HepG2 (cell line): ENCODE measurements around the gene AKAP6. TPM values are rescaled to one million over a fixed set of nuclear protein-coding genes. Genes with fewer than 3 reads are reported as not detected.

Source experiments
- FOSL1 ChIP-seq: sonication (generic); formaldehyde crosslinking; IDR thresholded peaks from 2 replicates; pipeline ENCODE4 v1.9.0; 2021; ENCODE audit warnings: missing genetic modification reagents, borderline replicate concordance
- HOXA3 ChIP-seq: sonication (generic); formaldehyde crosslinking; IDR thresholded peaks from 2 replicates; pipeline ENCODE4 v1.5.0; 2020; ENCODE audit warnings: missing genetic modification reagents
- JARID2 ChIP-seq: sonication (generic); formaldehyde crosslinking; IDR thresholded peaks from 2 replicates; pipeline ENCODE4 v1.8.1; 2023; ENCODE audit warnings: missing genetic modification reagents, inconsistent platforms; ENCODE audit not compliant: insufficient replicate concordance
- JDP2 ChIP-seq: sonication (generic); formaldehyde crosslinking; IDR thresholded peaks from 2 replicates; pipeline ENCODE4 v1.8.1; 2022; ENCODE audit warnings: missing genetic modification reagents, borderline replicate concordance
- KLF12 ChIP-seq: sonication (generic); formaldehyde crosslinking; IDR thresholded peaks from 2 replicates; pipeline ENCODE4 v1.4.0; 2020; ENCODE audit warnings: missing genetic modification reagents, borderline replicate concordance
- MIXL1 ChIP-seq: IDR thresholded peaks from 2 replicates; pipeline ENCODE4 v1.6.1; 2016
- NR1H2 ChIP-seq: sonication (generic); formaldehyde crosslinking; IDR thresholded peaks from 2 replicates; pipeline ENCODE4 v1.8.1; 2022; ENCODE audit warnings: low read depth, missing genetic modification reagents, borderline replicate concordance
- TEAD3 ChIP-seq: optimal IDR thresholded peaks from 2 replicates; pipeline ENCODE3; 2016; ENCODE audit warnings: borderline replicate concordance
- TOPORS ChIP-seq: sonication (generic); formaldehyde crosslinking; IDR thresholded peaks from 2 replicates; pipeline ENCODE4 v1.8.0; 2023; ENCODE audit warnings: mild to moderate bottlenecking, missing genetic modification reagents
- U2AF1 ChIP-seq: fragments of 200-400 bp; formaldehyde crosslinking; optimal IDR thresholded peaks from 2 replicates; pipeline ENCODE3; 2017; ENCODE audit warnings: mild to moderate bottlenecking, low read depth, low read length
- ZBTB40 ChIP-seq, 2 experiments: fragments of 450-650 bp in 1 of 2; sonication (generic) in 1 of 2; formaldehyde crosslinking in 1 of 2; IDR thresholded peaks; 2 replicates each; pipeline versions ENCODE4 v1.6.1 to v1.8.0; 2016 to 2022; ENCODE audit warnings: antibody characterized with exemption in 1 of 2, mild to moderate bottlenecking in 1 of 2, missing genetic modification reagents in 1 of 2
- ZNF10 ChIP-seq: sonication (generic); formaldehyde crosslinking; IDR thresholded peaks from 2 replicates; pipeline ENCODE4 v1.4.0; 2020; ENCODE audit warnings: mild to moderate bottlenecking, low read depth, missing genetic modification reagents, borderline replicate concordance
- ZNF768 ChIP-seq: sonication (generic); formaldehyde crosslinking; IDR thresholded peaks from 2 replicates; pipeline ENCODE4 v1.4.0; 2020; ENCODE audit warnings: missing genetic modification reagents
- ZNF772 ChIP-seq: sonication (generic); formaldehyde crosslinking; IDR thresholded peaks from 2 replicates; pipeline ENCODE4 v1.5.0; 2020; ENCODE audit warnings: mild to moderate bottlenecking, missing genetic modification reagents
- ZNF788 ChIP-seq: sonication (generic); formaldehyde crosslinking; IDR thresholded peaks from 2 replicates; pipeline ENCODE4 v1.5.0; 2020; ENCODE audit warnings: mild to moderate bottlenecking, missing genetic modification reagents, borderline replicate concordance
- ZZZ3 ChIP-seq: sonication (generic); formaldehyde crosslinking; IDR thresholded peaks from 2 replicates; pipeline ENCODE4 v1.4.0; 2020; ENCODE audit warnings: missing genetic modification reagents, mild to moderate bottlenecking, borderline replicate concordance
- polyA plus RNA-seq, 8 experiments: library from polyadenylated mRNA; depleted of rRNA in 3 of 8; stranded (reverse) in 7 of 8; unstranded in 1 of 8; fragments of >200 nt; fragmentation: Illumina TruSeq in 4 of 8; extraction: Trizol in 4 of 8; gene quantifications; 2 replicates each; pipeline versions ENCODE4 v1.2.1 to v1.2.3, GENCODE V29; 2011 to 2016; ENCODE audit warnings: low read depth in 4 of 8, missing spikeins in 1 of 8, mixed read lengths in 1 of 8; ENCODE audit not compliant: insufficient read depth in 1 of 8
- total RNA-seq, 5 experiments: library from RNA; depleted of rRNA; stranded (reverse); fragments of >200 nt; fragmentation: Illumina TruSeq; extraction: Trizol; gene quantifications; 2 replicates each; pipeline ENCODE4 v1.2.3, GENCODE V29; 2016; ENCODE audit warnings: low read depth in 1 of 5
- TF ChIP-seq, protein P1 (sequence below): sonication (generic); formaldehyde crosslinking; IDR thresholded peaks from 2 replicates; pipeline ENCODE4 v1.8.0; 2022; ENCODE audit warnings: missing genetic modification reagents, mild to moderate bottlenecking, inconsistent platforms, borderline replicate concordance
- TF ChIP-seq, protein P2 (sequence below): sonication (generic); formaldehyde crosslinking; IDR thresholded peaks from 2 replicates; pipeline ENCODE4 v1.4.0; 2020; ENCODE audit warnings: missing genetic modification reagents

The AKAP6 gene
- total and polyA plus RNA-seq, 2 of the 13 experiments (the other 11 are each of a cell fraction or from before 2014, with no cell fraction given), result 1.4 TPM

- no peak; the same call in 1 of the 2 replicates for TF ChIP-seq ZNF788 (CRISPR knock-in tag)
- no peak for TF ChIP-seq NR1H2
- no peak for TF ChIP-seq ZNF768 (CRISPR knock-in tag)
- TF ChIP-seq TOPORS (CRISPR knock-in tag), result no peak
- TF ChIP-seq JDP2 (CRISPR knock-in tag), result no peak
- TF ChIP-seq ZNF10 (CRISPR knock-in tag), result no peak
- no peak for TF ChIP-seq KLF12 (CRISPR knock-in tag)
- TF ChIP-seq, protein P1, sequence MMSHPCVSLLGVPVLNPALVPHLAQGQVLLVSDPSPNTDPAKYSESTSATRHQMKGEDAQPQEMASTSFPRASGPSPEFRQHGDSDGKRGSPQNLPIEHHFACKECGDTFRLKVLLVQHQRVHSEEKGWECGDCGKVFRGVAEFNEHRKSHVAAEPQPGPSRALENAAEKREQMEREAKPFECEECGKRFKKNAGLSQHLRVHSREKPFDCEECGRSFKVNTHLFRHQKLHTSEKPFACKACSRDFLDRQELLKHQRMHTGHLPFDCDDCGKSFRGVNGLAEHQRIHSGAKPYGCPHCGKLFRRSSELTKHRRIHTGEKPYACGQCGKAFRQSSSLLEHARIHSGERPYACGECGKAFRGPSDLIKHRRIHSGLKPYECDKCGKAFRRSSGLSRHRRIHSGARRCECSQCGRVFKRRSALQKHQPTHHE (CRISPR knock-in tag), result no peak
- TF ChIP-seq U2AF1, result no peak
- peak; percentile 42 for TF ChIP-seq TEAD3 (CRISPR knock-in tag)
- TF ChIP-seq FOSL1 (CRISPR knock-in tag), result no peak
- no peak for TF ChIP-seq ZBTB40 (IDR thresholded peaks at IDR 0.05)
- no peak for TF ChIP-seq ZBTB40 (CRISPR knock-in tag; IDR thresholded peaks at IDR 0.05)
- TF ChIP-seq ZZZ3 (CRISPR knock-in tag), result no peak
- no peak for TF ChIP-seq ZNF772
- no peak for TF ChIP-seq JARID2 (CRISPR knock-in tag)
- TF ChIP-seq HOXA3 (CRISPR knock-in tag), result no peak
- TF ChIP-seq MIXL1, result no peak; the same call in 1 of the 2 replicates
- TF ChIP-seq, protein P2, sequence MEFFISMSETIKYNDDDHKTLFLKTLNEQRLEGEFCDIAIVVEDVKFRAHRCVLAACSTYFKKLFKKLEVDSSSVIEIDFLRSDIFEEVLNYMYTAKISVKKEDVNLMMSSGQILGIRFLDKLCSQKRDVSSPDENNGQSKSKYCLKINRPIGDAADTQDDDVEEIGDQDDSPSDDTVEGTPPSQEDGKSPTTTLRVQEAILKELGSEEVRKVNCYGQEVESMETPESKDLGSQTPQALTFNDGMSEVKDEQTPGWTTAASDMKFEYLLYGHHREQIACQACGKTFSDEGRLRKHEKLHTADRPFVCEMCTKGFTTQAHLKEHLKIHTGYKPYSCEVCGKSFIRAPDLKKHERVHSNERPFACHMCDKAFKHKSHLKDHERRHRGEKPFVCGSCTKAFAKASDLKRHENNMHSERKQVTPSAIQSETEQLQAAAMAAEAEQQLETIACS (CRISPR knock-in tag), result no peak
Measured at GRCh38 chr14:32576088-32576795, 247.1 kb downstream of the AKAP6 start (continued).
